ENCODE results near the gene CRTAC1. TPM values are rescaled to one million over a fixed set of nuclear protein-coding genes. Genes with fewer than 3 reads are reported as not detected.

Gene CRTAC1
- total RNA-seq, 2 donors from 2014 or later = not detected

DNA sequence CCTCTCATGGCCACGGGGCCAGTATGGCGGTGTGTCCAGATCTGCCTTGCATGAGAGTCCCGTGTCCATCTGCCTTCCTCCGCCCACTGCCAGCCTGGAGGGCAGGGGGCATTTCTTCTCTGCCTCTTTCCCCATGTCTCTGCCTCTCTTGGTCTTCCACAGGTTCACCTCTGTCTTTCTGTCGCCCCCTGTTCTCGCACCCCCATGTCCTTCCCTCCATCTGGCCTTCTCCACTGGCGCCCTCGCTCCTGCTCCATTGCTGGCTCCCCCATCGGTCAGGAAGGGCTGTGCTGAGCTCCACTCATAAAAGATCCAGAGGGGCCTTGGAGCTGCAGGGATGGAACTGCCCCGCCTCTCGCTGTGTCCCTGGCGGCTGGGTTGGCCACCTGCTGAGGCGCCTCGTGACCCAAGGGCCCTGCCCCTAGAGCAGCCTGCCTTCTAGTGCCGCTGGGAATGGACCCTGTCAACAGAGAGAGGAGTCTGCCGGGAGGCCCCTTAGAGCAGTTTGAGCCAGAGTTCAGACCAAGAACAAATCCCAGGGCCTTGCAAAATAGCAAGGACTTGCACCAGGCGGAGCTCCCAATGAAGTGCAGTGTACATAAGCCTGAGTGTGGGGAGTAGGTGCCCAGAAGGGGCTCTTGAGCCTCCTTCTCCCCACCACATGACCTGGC lies 138.8 kb downstream of the CRTAC1 start:
- H3K36me3 Mint-ChIP-seq (ENCODE audit: low read depth) = peaks cover 3% of the 10 kb centered on the region
- H3K4me3 Mint-ChIP-seq = no peak overlapping the region

DNA sequence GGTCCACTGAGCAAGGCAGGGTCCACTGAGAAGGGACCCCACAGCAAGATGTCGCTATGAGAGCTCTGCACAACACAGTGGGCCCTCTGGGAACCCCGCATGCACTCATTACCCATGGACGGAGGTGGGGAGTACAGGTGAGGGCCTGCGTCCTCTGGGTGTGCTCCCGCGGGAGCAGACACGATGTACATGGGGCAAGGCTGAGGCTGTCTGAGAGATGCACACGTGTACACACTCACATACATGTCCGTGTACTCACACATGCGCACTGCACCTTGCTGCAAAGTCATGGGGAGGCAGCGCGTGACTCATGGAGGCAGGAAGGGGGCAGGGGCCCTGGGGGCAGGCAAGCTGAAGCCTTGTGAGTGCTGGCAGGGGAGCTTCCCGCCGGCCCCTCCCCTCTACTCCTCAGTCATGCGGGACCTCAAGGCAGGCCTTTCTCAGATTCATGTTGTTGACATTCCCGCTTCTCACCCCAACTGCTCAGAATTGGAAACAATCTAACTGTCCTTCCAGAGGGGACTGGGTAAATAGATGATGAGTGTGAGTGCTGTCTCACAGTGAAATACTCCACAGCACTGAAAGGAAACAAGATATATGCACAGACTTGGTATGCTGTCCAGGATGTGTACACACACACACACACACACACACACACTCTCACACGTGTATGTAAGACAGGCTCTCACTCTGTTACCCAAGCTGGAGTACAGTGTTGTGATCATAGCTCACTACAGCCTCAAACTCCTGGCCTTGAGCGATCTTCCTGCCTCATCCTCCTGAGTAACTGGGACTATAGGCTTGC lies 140.8 kb downstream of the CRTAC1 start:
- H3K4me1 Mint-ChIP-seq = peaks cover 7% of the 10 kb centered on the region
- DNase-seq (no peak), ATAC-seq (no peak)
- H3K36me3 Mint-ChIP-seq (ENCODE audit: low read depth) = peaks cover 3% of the 10 kb centered on the region
- H3K27ac Mint-ChIP-seq = no peak overlapping the region
- H3K4me3 Mint-ChIP-seq = no peak overlapping the region
- peaks cover 32% of the 10 kb centered on the region for H3K27me3 Mint-ChIP-seq
- no peaks in the 10 kb centered on the region for H3K9me3 ChIP-seq (ENCODE audit: control insufficient read depth, low read length, poor library complexity, severe bottlenecking)

More for the DNA sequence above, 138.8 kb downstream of the CRTAC1 start:
- Mint-ChIP-seq H3K27ac (no peak overlapping the region), H3K4me1 (peaks cover 3% of the 10 kb centered on the region), H3K27me3 (peaks cover 43% of the 10 kb centered on the region)
- no peaks in the 10 kb centered on the region for H3K9me3 ChIP-seq (ENCODE audit: control insufficient read depth, low read length, poor library complexity, severe bottlenecking)
- ATAC-seq (no peak), DNase-seq (no peak)

DNA sequence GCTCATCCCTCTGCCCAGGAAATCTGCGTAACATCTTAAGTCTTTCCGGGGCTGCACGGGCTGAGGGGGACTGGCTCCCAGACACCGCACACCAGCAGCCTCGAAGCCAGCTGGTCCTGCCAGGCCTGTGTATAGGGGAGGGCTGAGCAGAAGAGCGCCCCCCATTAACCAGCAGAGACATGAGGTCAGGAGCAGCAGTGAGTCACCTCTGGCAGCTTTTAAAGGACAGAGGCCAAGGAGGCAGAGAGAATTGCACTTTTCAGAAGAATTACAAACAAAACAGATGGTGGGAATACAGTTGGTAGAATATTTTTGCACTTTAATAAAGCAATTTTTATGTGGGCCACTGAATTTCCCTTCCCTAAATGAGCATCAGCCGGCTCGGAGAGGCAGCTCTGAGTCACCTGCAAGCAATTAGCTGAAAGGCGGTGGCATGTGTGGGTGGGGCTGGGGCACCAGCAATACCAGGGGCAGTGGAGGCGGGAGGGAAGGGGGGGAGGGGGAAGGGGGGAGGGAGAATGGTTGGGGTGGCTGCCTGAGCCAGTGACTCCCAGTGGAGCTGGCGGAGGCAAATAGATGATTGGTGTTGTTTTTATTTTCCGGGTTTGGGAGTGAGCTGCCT lies 141.7 kb downstream of the CRTAC1 start:
- Mint-ChIP-seq H3K4me3 (no peak overlapping the region), H3K36me3 (ENCODE audit: low read depth) (peaks cover 3% of the 10 kb centered on the region), H3K4me1 (peaks cover 7% of the 10 kb centered on the region), H3K27ac (no peak overlapping the region), H3K27me3 (peaks cover 27% of the 10 kb centered on the region)
- no peak for DNase-seq
- H3K9me3 ChIP-seq (ENCODE audit: control insufficient read depth, low read length, poor library complexity, severe bottlenecking) = no peaks in the 10 kb centered on the region
- ATAC-seq = no peak

GRCh38 chr10:97888134-97888533 lies 142.3 kb downstream of the CRTAC1 start:
- Mint-ChIP-seq H3K27ac (no peak overlapping the region), H3K36me3 (ENCODE audit: low read depth) (peaks cover 3% of the 10 kb centered on the region), H3K27me3 (peaks cover 24% of the 10 kb centered on the region), H3K4me3 (no peak overlapping the region), H3K4me1 (peaks cover 7% of the 10 kb centered on the region)
- ATAC-seq (no peak), DNase-seq (no peak)
- H3K9me3 ChIP-seq (ENCODE audit: control insufficient read depth, low read length, poor library complexity, severe bottlenecking) = no peaks in the 10 kb centered on the region

- peaks cover 25% of the 10 kb centered on the region for H3K27me3 Mint-ChIP-seq
- no peaks in the 10 kb centered on the region for H3K9me3 ChIP-seq (ENCODE audit: control insufficient read depth, low read length, poor library complexity, severe bottlenecking)
- H3K4me3 Mint-ChIP-seq = no peak overlapping the region
- DNase-seq (no peak), ATAC-seq (no peak)
- peaks cover 3% of the 10 kb centered on the region for H3K36me3 Mint-ChIP-seq (ENCODE audit: low read depth)
- no peak overlapping the region for H3K27ac Mint-ChIP-seq
- H3K4me1 Mint-ChIP-seq = peaks cover 7% of the 10 kb centered on the region
Measured at GRCh38 chr10:97887399-97887798, 143.0 kb downstream of the CRTAC1 start.

DNA sequence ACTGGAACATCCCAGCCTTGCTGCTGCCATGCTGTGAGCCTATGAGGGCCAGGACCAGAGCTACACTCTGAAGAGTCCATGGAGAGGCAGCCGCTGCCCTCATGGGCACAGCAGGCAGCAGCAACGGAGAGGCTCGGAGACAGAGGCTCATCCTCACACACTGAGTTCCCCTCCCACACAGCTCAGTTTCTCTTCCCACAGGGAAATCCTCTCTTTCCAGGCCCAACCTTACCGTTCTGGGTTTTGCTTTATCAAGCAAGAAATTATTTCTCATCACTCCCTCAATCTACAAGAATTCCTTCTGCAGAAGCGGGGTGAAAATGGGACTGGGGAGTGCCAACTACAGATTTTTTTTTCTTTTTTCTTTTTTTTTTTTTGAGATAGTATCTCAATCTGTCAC lies 144.1 kb downstream of the CRTAC1 start:
- ATAC-seq (no peak), DNase-seq (no peak)
- H3K27me3 Mint-ChIP-seq = peaks cover 28% of the 10 kb centered on the region
- no peaks in the 10 kb centered on the region for H3K9me3 ChIP-seq (ENCODE audit: control insufficient read depth, low read length, poor library complexity, severe bottlenecking)
- peaks cover 7% of the 10 kb centered on the region for H3K4me1 Mint-ChIP-seq
- H3K36me3 Mint-ChIP-seq (ENCODE audit: low read depth) = peaks cover 3% of the 10 kb centered on the region
- H3K4me3 Mint-ChIP-seq = no peak overlapping the region
- no peak overlapping the region for H3K27ac Mint-ChIP-seq

- no peaks in the 10 kb centered on the region for H3K9me3 ChIP-seq (ENCODE audit: control insufficient read depth, low read length, poor library complexity, severe bottlenecking)
- no peak overlapping the region for H3K27ac Mint-ChIP-seq
- no peak overlapping the region for H3K4me3 Mint-ChIP-seq
- DNase-seq (no peak), ATAC-seq (no peak)
- H3K36me3 Mint-ChIP-seq (ENCODE audit: low read depth) = peaks cover 5% of the 10 kb centered on the region
- peaks cover 26% of the 10 kb centered on the region for H3K27me3 Mint-ChIP-seq
- H3K4me1 Mint-ChIP-seq = peaks cover 6% of the 10 kb centered on the region
Measured at GRCh38 chr10:97883092-97883485, 147.3 kb downstream of the CRTAC1 start.

- no peak for ATAC-seq
- no peaks in the 10 kb centered on the region for H3K9me3 ChIP-seq (ENCODE audit: control insufficient read depth, low read length, poor library complexity, severe bottlenecking)
- H3K36me3 Mint-ChIP-seq (ENCODE audit: low read depth) = peaks cover 4% of the 10 kb centered on the region
- H3K4me3 Mint-ChIP-seq = no peak overlapping the region
- peaks cover 5% of the 10 kb centered on the region for H3K4me1 Mint-ChIP-seq
- DNase-seq = no peak
- H3K27ac Mint-ChIP-seq = no peak overlapping the region
- peaks cover 23% of the 10 kb centered on the region for H3K27me3 Mint-ChIP-seq
Measured at GRCh38 chr10:97882142-97883091, 148.0 kb downstream of the CRTAC1 start.

DNA sequence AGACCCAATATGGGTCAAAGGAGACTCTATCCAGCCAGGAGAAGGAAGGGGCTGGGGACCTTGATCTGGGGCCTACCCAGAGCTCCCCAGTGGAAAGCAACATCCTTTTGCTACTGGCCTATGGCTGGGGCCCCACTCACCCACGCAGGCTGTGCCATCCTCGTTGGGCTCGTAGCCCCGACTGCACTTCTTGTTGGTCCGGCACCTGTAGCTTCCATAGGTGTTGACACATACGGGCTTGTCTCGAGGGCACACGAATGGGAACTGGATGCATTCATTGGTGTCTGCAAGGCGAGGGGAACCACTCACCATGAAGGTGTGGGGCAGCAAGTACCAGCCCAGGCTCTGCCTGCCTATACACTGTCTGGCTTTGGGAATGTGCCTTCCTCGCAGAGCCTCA lies 150.3 kb downstream of the CRTAC1 start:
- H3K36me3 Mint-ChIP-seq (ENCODE audit: low read depth) = peaks cover 4% of the 10 kb centered on the region
- H3K4me3 Mint-ChIP-seq = no peak overlapping the region
- no peak for ATAC-seq
- no peak for DNase-seq
- peaks cover 31% of the 10 kb centered on the region for H3K27me3 Mint-ChIP-seq
- H3K9me3 ChIP-seq (ENCODE audit: control insufficient read depth, low read length, poor library complexity, severe bottlenecking) = no peaks in the 10 kb centered on the region
- no peak overlapping the region for H3K27ac Mint-ChIP-seq
- peaks cover 3% of the 10 kb centered on the region for H3K4me1 Mint-ChIP-seq

DNA sequence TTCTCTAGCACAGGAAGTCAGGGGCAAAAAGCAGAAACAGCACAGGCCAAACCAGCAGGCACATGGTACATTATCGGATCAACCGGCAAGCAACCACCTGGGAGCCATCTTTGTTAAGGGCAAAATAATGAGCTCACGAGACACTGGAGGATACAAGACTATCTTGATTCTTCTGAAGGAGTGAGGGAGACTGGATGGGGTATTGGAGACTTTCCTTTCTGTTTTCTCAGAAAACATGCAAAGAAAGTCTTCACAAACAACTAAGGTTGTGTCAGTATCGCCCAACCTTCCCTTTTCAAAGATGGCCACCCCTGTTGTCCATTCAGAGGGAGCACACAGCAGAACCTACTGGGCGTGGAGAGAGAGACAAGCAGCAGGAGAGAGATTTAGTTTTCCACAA lies 151.2 kb downstream of the CRTAC1 start:
- H3K27ac Mint-ChIP-seq = no peak overlapping the region
- no peaks in the 10 kb centered on the region for H3K4me1 Mint-ChIP-seq
- ATAC-seq = no peak
- no peaks in the 10 kb centered on the region for H3K9me3 ChIP-seq (ENCODE audit: control insufficient read depth, low read length, poor library complexity, severe bottlenecking)
- peaks cover 4% of the 10 kb centered on the region for H3K36me3 Mint-ChIP-seq (ENCODE audit: low read depth)
- no peak overlapping the region for H3K4me3 Mint-ChIP-seq
- H3K27me3 Mint-ChIP-seq = peaks cover 27% of the 10 kb centered on the region
- DNase-seq = no peak

DNA sequence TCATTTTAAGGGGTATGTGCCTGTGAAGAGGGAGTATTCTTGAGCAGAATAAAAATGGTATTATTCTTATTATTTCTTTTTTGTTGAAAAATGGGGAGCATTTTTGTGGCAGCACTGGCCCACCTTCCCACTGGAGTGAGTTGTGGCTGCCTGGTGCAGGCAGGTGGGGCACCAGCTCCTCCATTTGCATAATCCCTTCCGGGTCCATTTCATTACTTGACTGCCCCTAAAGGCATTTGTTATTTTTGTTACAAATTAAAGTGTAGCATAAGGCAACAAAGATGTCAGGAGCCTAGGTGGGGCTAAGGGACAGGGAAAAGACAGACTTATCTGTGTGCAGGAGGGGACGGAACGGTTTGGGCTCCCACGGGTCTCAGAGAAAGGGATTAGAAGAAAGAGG lies 154.0 kb downstream of the CRTAC1 start:
- Mint-ChIP-seq H3K27me3 (peaks cover 26% of the 10 kb centered on the region), H3K27ac (no peak overlapping the region), H3K4me1 (peaks cover 2% of the 10 kb centered on the region), H3K4me3 (no peak overlapping the region), H3K36me3 (ENCODE audit: low read depth) (peaks cover 4% of the 10 kb centered on the region)
- no peak for ATAC-seq
- no peaks in the 10 kb centered on the region for H3K9me3 ChIP-seq (ENCODE audit: control insufficient read depth, low read length, poor library complexity, severe bottlenecking)
- DNase-seq = no peak

DNA sequence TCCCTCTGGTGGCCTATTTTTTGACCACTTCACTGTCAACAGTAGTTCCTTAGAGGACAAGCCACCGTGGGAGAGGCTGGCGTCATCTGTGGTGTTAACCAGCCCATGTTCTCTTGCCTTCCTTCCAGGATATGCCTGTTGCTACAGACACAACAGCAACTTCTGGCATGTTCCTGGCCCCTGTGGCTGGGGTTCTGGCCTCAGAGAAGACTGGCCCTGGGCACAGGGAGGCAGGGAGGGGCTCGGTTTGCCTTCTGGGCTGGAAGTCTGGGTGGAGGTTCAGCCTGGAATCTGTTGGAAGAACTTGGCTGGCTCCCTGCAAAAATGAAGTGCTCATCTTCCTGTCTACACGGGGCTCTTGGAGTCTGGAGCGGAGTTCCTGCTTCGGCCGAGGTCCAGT lies 155.0 kb downstream of the CRTAC1 start:
- peaks cover 2% of the 10 kb centered on the region for H3K4me1 Mint-ChIP-seq
- no peak overlapping the region for H3K4me3 Mint-ChIP-seq
- H3K27ac Mint-ChIP-seq = no peak overlapping the region
- no peaks in the 10 kb centered on the region for H3K36me3 Mint-ChIP-seq (ENCODE audit: low read depth)
- no peak for DNase-seq
- no peak for ATAC-seq
- H3K9me3 ChIP-seq (ENCODE audit: control insufficient read depth, low read length, poor library complexity, severe bottlenecking) = no peaks in the 10 kb centered on the region
- peaks cover 18% of the 10 kb centered on the region for H3K27me3 Mint-ChIP-seq

GRCh38 chr10:97874332-97874731 lies 156.1 kb downstream of the CRTAC1 start:
- Mint-ChIP-seq H3K27me3 (peaks cover 18% of the 10 kb centered on the region), H3K4me1 (peaks cover 6% of the 10 kb centered on the region), H3K27ac (no peak overlapping the region), H3K4me3 (no peak overlapping the region), H3K36me3 (ENCODE audit: low read depth) (no peaks in the 10 kb centered on the region)
- DNase-seq (no peak), ATAC-seq (no peak)
- no peaks in the 10 kb centered on the region for H3K9me3 ChIP-seq (ENCODE audit: control insufficient read depth, low read length, poor library complexity, severe bottlenecking)

Data from T-helper 17 cell (primary cell).